Stimulated activated CD4-positive, alpha-beta T cell treated with anti-CD3 and anti-CD28 coated beads, Interleukin-1b, Interleukin-23, amount 100 ng/mL, for 24 hours (primary cell): ENCODE data around the gene RET.

Source experiments
- DNase-seq, 4 experiments: peaks; one replicate each; pipeline ENCODE4 v3.0.0-alpha.2; 2020; ENCODE audit warnings: low read depth in 4 of 4, low spot score in 1 of 4

The RET gene

DNA sequence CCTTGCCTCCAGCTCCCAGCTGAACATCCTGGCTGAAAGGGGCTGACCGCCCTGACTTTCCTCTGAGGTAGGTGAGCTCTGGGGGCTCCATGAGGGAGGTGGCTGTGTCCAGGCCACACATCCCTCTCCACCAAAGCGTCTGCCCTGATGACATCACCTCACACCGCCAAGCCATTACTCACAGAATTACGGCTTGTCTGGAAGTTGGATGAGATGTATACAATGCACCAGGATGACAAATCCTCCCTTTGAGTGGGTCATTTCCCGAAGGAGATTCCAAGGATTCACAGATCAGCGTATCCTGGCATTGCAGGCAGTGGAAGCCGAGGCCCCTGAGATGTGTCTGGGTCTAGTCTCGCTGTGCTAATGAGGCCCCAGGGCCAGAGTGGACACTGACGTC is 15.1 kb upstream of the RET start:
- DNase-seq, result no peak

DNA sequence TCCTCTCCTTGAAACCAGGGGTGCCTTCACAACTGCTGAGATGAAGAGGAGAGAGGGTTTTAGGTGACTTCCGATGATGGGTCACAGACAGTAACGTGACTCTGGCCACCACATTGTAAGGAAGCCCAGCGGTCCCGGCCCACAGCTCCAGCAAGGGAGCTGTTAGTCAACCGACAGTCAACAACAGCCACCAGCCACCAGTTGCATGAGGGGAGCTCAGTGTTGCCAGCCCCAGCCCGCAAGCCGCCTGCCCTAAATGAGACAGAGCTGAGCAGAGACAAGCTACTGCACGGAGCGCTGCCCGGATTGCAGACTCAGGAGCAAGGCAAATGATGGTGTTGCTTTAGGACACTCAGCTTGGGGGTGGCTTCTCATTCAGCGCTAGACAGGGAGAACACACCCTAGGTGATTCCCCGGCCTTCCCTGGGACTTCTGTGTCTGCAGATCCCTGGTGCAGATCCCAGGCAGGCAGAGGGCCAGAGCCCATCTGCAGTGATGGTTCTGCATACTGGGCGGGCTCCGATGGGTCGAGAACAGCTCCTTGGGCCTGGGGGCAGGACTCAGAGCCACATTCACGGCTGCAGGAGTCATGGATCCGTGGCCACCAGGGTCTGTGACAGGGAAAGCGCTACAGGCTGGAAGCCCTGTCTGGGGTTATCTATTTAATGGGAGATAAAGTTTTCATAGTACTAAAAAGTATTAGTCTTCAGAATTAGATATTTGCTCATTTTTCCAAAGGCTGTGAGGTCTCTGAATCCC is 14.3 kb upstream of the RET start:
- no peak for DNase-seq

DNA sequence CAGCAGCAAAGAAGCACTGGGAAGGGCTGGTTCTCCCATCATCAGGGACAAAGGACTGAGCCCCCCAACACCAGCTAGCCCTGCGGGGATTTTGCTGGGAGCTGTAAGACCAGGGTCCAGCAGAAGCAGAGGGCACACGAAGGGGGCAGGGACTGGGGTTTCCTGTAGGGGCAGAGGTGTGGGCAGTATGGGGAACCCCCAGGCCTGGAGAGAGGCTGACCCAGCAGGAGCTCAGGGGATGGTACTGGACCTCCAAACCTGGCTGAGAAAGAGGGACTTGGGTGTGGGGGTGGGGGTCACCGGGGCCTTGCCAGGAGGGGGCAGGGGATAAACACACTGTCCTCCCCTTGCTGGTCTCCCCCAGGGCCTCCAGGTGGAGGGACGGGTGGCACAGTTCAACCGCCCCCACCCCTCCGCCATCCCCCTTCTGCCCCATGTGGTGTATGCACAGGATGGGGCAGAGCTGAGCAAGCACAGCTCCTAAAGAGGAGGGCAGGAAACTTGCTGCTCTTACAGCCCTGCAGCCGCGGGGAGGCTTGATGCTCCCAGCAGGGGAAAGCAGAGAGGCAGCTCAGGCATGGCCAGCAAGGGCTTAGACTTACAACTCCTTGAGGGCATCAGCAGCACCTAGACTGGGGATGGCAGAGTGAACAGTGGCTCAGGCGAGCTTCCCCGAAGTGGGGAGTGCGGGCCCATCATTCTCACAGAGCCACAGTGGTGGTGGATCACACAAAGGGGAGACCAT is 12.4 kb upstream of the RET start:
- DNase-seq, result no peak

DNA sequence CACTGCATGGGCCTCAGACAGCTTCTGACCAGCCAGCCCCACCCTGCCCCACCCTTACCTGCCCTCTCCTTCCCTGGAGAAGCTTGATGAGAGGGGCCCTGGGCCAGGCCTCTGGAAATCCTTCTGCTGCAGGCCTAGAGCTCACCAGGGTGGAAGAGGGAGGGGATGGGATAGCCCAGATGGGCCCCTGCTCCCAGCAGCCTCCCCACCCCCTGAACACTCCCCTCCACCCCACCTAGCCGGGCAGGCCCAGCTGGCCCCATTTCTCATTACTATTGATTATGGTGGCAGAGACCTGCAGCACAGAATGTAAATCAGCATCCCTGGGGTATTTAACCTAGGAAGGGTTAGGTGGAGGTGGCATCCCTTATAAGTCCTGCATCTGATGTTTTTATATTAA is 11.6 kb upstream of the RET start:
- DNase-seq, result no peak

GRCh38 chr10:43065761-43066160 is 11.1 kb upstream of the RET start:
- no peak for DNase-seq

- DNase-seq, result no peak
Measured at GRCh38 chr10:43066481-43066880, 10.4 kb upstream of the RET start.

DNA sequence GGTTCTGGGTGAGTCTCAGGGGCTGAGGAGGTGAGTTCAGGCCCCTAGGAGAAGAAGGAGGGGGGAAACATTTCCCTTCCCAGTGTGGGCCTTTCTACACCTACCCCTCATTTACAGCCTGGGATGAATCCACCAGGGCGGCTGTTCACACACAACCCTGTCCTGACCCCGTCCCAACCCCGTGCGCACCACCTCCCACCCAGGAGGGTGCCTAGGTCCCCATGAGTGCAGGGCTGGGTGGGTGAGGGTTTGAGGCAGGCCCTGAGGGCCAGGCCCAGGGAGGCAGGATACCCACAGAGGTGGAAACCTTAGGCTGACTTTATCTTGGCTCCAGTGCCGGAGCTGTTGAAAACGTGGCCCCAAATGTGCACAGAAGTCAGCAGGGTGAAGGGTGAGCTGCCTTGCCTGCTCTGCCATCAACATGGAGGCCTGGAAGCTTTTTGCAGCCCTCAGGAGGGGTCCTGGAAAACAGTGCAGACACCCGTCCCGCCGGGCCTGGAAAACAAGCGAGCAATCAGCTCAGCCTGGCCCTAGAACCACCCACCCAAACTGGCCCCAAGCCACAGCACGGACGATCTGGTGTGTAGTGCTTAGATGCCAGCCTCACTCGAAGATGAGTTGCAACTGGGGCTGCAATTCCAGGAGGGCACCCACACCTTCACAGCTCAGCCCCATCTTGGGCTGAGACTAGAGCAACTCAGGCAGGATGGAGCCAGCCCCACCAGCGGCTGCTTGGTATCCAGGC is 9.3 kb upstream of the RET start:
- DNase-seq, result no peak

DNA sequence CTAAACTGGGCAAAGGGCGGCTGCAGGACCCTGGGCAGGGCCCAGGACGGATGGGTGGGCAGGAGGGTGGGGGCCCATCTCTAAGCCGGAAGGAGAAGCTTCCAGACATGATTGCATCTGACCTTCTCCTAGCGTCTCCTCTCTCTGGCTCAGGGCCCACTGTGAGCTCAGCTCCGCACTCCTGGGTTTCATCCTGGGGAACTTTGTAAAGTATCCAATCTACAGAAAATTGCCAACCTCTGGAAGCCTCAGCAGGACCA is 8.8 kb upstream of the RET start:
- DNase-seq, result no peak

- no peak for DNase-seq
Measured at GRCh38 chr10:43068471-43069210, 8.2 kb upstream of the RET start.

GRCh38 chr10:43069211-43069515 is 7.7 kb upstream of the RET start:
- no peak for DNase-seq

DNA sequence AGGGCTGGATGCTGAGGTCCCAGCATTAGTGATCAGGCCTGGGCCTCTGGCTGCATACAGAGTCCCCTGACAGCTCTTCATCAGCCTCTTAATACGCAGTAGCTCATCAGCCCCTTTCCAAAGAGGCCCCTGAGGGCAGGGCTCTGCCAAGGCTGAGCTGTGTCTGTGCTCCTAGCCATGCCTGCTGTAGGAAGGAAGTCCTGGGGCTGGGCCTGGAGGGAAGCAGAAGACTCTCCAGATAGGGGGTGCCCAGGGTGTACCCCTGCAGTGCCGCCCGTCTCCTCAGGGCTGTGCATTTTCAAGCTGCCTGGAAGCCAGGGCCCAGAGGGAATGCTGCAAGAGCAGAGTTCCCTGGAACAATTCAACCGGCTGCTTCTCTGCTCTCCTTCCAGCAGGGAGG is 7.3 kb upstream of the RET start:
- no peak for DNase-seq

DNA sequence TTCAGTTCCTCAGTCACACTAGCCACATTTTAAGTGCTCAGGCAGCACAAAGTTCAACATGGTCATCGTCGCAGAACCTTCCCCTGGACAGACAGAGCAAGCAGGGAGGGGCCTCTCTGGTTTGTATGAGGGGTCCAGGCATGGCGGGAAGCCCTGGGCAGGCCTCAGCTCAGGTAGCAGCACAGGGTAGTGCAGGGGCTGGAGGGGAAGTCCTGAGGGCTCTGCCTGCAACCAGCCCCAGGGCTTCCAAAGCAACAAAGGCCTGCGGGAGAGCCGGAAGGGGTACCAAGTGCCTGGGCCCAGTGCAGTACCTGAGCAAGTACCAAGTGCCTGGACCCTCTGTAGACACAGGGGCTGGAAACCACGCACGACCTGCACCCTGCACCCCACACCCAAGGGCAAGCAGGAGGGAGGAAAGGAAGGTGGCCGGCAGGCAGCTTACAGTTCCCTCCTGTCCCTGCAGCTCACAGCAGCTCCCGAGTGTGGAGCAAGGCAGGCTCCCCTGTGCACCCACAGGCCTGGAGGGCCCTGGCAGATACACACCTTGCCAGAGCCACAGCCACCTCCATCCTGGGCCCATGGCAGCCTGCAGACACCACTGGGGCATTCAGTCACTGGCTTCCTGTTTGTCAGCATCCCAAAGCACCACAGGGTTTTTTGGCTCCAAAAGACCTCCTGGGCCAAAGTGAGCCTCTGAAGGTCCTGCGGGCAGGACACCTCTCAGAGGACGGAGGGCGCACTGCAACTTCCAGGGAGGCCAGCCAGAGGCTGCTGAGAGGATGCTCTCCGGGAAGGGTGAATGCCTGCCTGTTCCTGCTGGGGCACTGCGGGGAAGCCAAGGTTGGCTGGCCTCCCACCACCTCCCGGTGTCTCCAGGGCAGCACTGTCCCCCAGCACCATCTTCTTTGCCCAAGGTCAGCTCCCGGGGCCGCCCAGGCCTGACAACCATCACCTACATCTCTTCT is 6.5 kb upstream of the RET start:
- DNase-seq, result no peak

DNA sequence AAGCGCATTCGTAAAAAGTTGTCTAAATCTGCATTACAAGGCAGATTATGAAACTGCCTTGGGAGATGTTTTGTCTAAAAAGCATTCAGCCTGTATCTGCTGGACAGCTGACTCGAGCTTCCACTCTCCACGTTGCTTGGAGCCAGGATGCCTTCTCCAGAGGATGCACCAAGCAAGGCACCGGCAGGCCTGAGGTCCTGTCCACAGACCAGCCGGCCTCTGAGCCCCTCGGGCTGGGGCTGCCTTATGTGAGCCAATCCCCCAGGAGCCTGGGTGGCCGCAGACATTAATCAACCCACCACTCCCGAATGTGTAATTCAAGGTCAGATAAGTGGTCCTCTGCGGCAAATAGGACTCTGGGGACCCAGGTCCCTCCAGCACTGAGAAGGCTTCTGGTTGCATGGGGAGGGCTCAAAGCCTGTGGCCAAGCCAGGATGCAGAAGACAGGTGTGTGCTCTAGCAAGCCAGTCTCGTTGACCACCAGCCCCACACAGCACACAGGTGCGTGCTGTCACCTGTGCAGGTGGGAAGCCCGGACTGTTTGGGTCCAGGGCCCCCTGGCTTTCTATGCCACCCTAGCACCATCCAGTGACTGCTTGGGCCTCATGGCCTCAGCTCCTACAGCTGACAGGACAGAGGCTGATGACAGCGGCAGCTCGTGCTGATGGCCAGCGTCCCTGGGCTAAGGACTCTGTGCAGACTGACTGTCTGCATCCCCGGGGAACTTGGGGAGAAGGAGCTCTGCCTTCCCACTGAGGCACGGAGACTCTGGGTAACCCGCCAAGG is 4.8 kb upstream of the RET start:
- no peak for DNase-seq

DNA sequence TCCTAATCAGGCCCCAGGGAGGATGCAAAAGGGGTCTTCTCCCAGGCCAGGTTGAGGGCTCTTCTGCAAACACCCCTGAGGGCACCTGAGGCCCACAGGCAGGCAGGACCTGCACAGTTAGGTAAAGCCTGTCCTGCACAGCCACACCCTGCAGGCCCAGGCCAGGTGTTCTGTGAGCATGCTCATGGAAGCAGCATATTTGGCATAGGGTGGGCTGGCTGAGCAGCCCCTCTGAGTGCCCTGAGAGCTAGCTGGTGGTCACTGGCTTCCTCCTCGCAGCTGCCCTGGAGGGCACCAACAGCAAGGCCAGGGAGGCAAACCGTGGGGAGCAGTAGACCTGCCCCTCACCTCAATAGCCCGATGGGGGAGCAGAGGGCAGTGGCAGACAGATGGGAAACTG is 3.7 kb upstream of the RET start:
- no peak for DNase-seq

GRCh38 chr10:43073721-43074120 is 3.1 kb upstream of the RET start:
- DNase-seq, result no peak

DNA sequence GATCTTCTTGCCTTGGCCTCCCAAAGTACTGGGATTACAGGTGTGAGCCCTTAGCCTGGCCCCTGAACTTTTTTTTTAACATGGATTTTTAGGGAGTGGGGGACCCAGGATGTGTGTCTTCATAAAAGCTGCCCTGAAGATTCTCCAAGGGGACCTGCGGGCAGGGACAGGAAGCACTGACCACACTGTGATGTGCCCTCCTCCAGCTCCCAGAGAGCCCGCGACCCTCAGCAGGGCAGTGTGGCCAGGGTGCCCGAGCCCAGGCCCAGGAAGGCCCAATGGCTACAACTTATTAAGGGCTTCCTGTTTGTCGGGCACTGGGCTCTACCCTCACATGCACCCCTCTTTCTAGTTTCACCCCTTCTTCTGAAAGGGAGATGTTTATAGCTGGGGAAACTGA is 2.5 kb upstream of the RET start:
- DNase-seq, result no peak

DNA sequence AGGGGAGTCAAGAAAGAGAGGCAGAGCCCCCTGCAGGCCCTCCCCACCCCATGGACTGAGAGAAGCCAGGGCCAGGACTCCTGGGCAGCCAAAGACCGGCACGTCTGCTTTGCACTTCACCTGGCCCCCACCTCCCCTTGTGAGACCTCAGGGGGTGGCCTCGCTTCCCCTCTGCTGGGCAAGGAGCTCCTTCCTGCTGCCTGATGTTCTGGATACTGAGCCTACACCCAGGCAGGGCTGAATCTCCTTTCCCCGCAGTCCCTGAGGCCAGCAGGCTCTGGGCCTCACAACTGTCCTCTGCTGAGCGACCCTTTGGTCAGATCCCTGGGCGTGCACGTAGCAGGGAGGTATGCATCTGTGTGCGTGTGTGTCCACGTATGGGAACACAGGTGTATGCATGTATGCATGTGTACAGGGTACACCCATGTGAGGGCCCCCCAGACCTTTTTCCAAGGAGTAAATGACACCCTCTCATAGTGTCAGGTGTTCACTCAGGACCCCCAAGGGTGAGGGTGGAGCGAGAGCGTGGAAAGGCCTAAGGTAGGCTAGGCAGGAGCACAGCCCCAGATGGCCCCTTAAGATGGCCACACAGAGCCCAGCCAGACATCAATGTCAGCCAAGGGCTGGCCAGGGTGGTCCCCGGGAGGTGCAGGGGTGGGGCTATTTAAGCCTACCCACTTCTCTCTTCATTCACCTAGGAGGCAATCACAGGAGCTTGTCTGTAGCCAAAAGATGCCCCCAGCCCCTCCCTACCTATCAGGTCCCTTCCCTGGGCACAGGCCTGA is 1.9 kb upstream of the RET start:
- no peak for DNase-seq

DNA sequence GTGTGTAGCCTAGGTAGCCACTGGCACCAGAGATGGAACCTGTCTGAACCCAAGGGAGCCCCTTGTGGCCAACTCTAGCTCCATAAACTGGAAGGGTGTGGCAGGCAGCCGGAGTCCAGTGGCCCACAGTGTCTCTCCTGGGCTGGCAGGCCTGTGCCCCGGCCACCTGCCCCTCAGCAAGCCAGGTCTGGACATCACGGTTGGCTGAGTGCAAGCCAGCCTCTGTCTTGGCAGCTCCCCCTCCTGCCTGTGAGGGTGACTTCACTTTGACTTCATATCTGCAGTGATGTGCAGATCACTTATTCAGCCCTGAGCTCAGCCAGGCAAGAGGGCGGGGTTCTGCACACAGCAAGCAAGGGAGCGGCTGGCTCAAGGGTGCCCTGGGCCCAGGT is 1.3 kb upstream of the RET start:
- DNase-seq, result no peak

- DNase-seq, result no peak
Measured at GRCh38 chr10:43076311-43076875, 476 bp upstream of the RET start.
